Astrocyte (in vitro differentiated cells and primary cell): ENCODE results near the gene CNTNAP1. TPM values are rescaled to one million over a fixed set of nuclear protein-coding genes. Genes with fewer than 3 reads are reported as not detected.

ENCODE experiments used
- DNase-seq: peaks from one replicate; pipeline ENCODE4 v3.0.0-alpha.2; 2010; ENCODE audit warnings: low read depth
- FAIRE-seq: peaks from 2 replicates; lab custom pipeline; 2011; peaks lifted over from hg19 to GRCh38; lab: Jason Lieb, UNC
- H2AFZ ChIP-seq: 2 replicates; pipeline ENCODE4 v1.6.0; 2012; ENCODE audit warnings: low read depth, low read length, inconsistent platforms
- H3K27ac ChIP-seq: 2 replicates; pipeline ENCODE4 v1.5.1; 2011; ENCODE audit warnings: low read depth, low read length, inconsistent platforms
- H3K27me3 ChIP-seq: 2 replicates; pipeline ENCODE4 v1.6.0; 2011; ENCODE audit warnings: low read length, inconsistent platforms; ENCODE audit not compliant: insufficient read depth
- H3K36me3 ChIP-seq: 2 replicates; pipeline ENCODE4 v1.5.1; 2011; ENCODE audit warnings: low read length, inconsistent platforms; ENCODE audit not compliant: insufficient read depth
- H3K4me1 ChIP-seq: 2 replicates; pipeline ENCODE4 v1.5.1; 2011; ENCODE audit warnings: low read length, inconsistent platforms; ENCODE audit not compliant: insufficient read depth
- H3K4me2 ChIP-seq: 2 replicates; pipeline ENCODE4 v1.6.0; 2012; ENCODE audit warnings: low read length, inconsistent platforms
- H3K4me3 ChIP-seq: 2 replicates; pipeline ENCODE4 v1.5.1; 2011; ENCODE audit warnings: low read depth, mild to moderate bottlenecking, low read length, inconsistent platforms; ENCODE audit not compliant: insufficient read depth
- H3K79me2 ChIP-seq: 2 replicates; pipeline ENCODE4 v1.6.0; 2012; ENCODE audit warnings: mild to moderate bottlenecking, low read length, inconsistent platforms; ENCODE audit not compliant: insufficient read depth
- H3K9ac ChIP-seq: 2 replicates; pipeline ENCODE4 v1.6.0; 2012; ENCODE audit warnings: mild to moderate bottlenecking, low read length, inconsistent platforms
- H3K9me3 ChIP-seq: 2 replicates; pipeline ENCODE4 v1.5.1; 2012; ENCODE audit warnings: low read depth, mild to moderate bottlenecking, low read length, inconsistent platforms; ENCODE audit not compliant: insufficient read depth
- H4K20me1 ChIP-seq: 2 replicates; pipeline ENCODE4 v1.6.0; 2012; ENCODE audit warnings: low read length, inconsistent platforms; ENCODE audit not compliant: insufficient read depth
- H3K27ac Mint-ChIP-seq: one replicate; pipeline ENCODE4 v1.8.0; 2021; ENCODE audit warnings: mild to moderate bottlenecking, mixed read lengths; ENCODE audit not compliant: unreplicated experiment
- H3K27me3 Mint-ChIP-seq: one replicate; pipeline ENCODE4 v1.8.0; 2021; ENCODE audit warnings: low read depth, mixed read lengths; ENCODE audit not compliant: unreplicated experiment
- H3K36me3 Mint-ChIP-seq: one replicate; pipeline ENCODE4 v1.8.0; 2021; ENCODE audit warnings: low read depth, mixed read lengths; ENCODE audit not compliant: unreplicated experiment
- H3K4me1 Mint-ChIP-seq: one replicate; pipeline ENCODE4 v1.8.0; 2021; ENCODE audit warnings: low read depth, mixed read lengths; ENCODE audit not compliant: unreplicated experiment
- H3K4me3 Mint-ChIP-seq: one replicate; pipeline ENCODE4 v1.8.0; 2021; ENCODE audit warnings: mild to moderate bottlenecking, moderate library complexity, mixed read lengths; ENCODE audit not compliant: unreplicated experiment
- H3K9me3 Mint-ChIP-seq: one replicate; pipeline ENCODE4 v1.8.0; 2021; ENCODE audit warnings: mild to moderate bottlenecking, mixed read lengths; ENCODE audit not compliant: unreplicated experiment
- EZH2 ChIP-seq: IDR thresholded peaks from 2 replicates; pipeline ENCODE4 v1.6.1; 2012; ENCODE audit warnings: mild to moderate bottlenecking, low read length, inconsistent platforms; ENCODE audit not compliant: insufficient read depth
- total RNA-seq: library from RNA; stranded (reverse); gene quantifications from 2 replicates; pipeline ENCODE4 v1.2.1, GENCODE V29; 2021
- TF ChIP-seq, protein P1 (sequence below): IDR thresholded peaks from 2 replicates; pipeline ENCODE4 v1.5.1; 2011; ENCODE audit warnings: low read depth, mild to moderate bottlenecking, inconsistent platforms, low read length, moderate library complexity; ENCODE audit not compliant: insufficient read depth

CNTNAP1 gene
- total RNA-seq, 1 donor from 2014 or later, result 16.4 TPM

DNA sequence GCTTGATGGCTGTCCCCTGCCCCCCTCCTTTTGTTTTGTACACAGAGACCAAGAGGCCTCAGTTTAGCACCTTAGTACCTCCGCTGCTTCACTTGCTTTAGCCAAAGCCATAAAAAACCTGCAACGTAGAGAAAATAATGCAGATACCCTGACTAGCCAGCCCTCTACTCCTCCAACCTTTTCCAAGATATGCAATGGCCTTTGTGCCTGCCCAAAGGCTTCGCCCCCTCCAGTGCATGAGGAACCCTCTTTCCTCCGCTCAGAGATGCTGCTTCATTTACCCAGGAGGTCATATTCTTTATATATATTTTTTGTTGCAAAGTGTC lies 17.0 kb downstream of the CNTNAP1 start:
- H3K27ac Mint-ChIP-seq, result no peak overlapping the region
- Histone ChIP-seq H3K4me2 (no peak overlapping the region), H3K4me1 (peaks cover 4% of the 10 kb centered on the region), H3K9ac (no peak overlapping the region), H3K79me2 (no peaks in the 10 kb centered on the region), H3K27me3 (no peaks in the 10 kb centered on the region), H3K9me3 (no peaks in the 10 kb centered on the region), H2AFZ (no peak overlapping the region), H4K20me1 (no peaks in the 10 kb centered on the region), H3K27ac (no peak overlapping the region), H3K4me3 (no peak overlapping the region), H3K36me3 (peaks cover 10% of the 10 kb centered on the region)
- H3K9me3 Mint-ChIP-seq, result no peaks in the 10 kb centered on the region
- no peak for FAIRE-seq
- no peak for DNase-seq
- H3K4me1 Mint-ChIP-seq, result peaks cover 5% of the 10 kb centered on the region
- H3K4me3 Mint-ChIP-seq, result no peak overlapping the region
- TF ChIP-seq EZH2, result no peak
- TF ChIP-seq, protein P1, sequence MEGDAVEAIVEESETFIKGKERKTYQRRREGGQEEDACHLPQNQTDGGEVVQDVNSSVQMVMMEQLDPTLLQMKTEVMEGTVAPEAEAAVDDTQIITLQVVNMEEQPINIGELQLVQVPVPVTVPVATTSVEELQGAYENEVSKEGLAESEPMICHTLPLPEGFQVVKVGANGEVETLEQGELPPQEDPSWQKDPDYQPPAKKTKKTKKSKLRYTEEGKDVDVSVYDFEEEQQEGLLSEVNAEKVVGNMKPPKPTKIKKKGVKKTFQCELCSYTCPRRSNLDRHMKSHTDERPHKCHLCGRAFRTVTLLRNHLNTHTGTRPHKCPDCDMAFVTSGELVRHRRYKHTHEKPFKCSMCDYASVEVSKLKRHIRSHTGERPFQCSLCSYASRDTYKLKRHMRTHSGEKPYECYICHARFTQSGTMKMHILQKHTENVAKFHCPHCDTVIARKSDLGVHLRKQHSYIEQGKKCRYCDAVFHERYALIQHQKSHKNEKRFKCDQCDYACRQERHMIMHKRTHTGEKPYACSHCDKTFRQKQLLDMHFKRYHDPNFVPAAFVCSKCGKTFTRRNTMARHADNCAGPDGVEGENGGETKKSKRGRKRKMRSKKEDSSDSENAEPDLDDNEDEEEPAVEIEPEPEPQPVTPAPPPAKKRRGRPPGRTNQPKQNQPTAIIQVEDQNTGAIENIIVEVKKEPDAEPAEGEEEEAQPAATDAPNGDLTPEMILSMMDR, result no peak
- no peaks in the 10 kb centered on the region for H3K27me3 Mint-ChIP-seq
- H3K36me3 Mint-ChIP-seq, result peaks cover 30% of the 10 kb centered on the region

DNA sequence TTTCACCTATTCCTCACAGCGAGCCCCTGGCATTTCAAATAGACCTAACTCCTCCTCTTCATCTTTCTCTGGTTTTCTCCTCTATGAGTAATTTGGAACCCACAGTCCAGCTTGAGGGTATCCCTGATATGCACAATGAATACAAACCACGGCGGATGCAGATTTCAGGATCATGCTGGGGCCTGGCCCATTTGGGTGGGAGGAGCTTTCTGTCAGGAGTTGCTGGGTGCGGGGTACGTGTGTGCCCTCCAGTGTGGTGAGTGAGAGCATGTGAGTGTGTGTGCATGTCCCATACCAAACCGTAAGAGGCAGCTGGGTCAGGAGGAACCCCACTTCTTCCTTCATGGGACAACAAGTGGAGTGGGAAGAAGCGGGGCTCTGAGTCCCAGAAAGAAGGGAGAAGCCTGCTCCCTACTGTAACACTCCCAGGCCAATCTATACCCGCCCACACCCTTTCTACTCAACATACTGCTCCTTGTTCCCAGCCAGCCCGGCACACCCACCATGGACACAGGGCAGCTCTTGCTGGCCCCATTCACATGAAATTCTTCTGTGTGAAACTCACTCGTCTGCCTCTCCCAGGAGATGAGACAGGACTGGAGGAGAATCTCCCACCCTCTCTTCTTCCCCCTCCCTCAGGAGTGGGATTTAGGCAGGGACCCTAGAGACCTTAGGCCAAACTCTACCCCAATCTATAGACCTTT lies 18.4 kb downstream of the CNTNAP1 start:
- H3K36me3 ChIP-seq, result peaks cover 14% of the 10 kb centered on the region

DNA sequence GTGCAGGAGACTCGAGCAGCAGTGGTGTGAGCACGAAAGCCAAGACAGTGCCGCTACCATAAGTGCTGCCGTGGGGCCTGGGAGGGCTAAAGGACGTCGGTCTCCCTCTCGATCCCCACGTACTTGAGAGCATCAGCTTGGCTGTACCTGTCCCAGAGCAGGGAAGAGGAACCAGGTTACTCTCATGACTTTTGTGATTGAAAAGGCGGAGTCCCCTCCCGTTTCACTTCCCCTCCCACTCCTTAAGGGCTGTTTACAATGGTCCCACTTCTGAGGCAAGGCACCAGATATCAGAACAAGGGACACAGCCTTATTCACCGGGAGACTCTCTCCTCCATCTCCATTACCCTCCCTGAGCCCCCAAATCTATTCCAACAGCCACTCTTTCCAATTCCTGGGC lies 20.1 kb downstream of the CNTNAP1 start:
- no peak for FAIRE-seq
- H3K9ac ChIP-seq, result no peak overlapping the region
- Mint-ChIP-seq H3K36me3 (peaks cover 33% of the 10 kb centered on the region), H3K9me3 (no peaks in the 10 kb centered on the region), H3K27ac (no peak overlapping the region), H3K4me3 (no peak overlapping the region), H3K27me3 (no peaks in the 10 kb centered on the region), H3K4me1 (peaks cover 5% of the 10 kb centered on the region)
- H2AFZ ChIP-seq, result no peak overlapping the region
- no peak for TF ChIP-seq EZH2
- TF ChIP-seq, protein P1, result no peak
- H3K9me3 ChIP-seq, result no peaks in the 10 kb centered on the region
- no peak overlapping the region for H3K27ac ChIP-seq
- DNase-seq, result no peak
- peaks cover 4% of the 10 kb centered on the region for H3K4me1 ChIP-seq
- no peak overlapping the region for H3K4me2 ChIP-seq
- no peaks in the 10 kb centered on the region for H3K79me2 ChIP-seq
- no peaks in the 10 kb centered on the region for H3K27me3 ChIP-seq
- H3K36me3 ChIP-seq, result peaks cover 18% of the 10 kb centered on the region
- H3K4me3 ChIP-seq, result no peak overlapping the region
- H4K20me1 ChIP-seq, result no peaks in the 10 kb centered on the region

More for the DNA sequence above, 18.4 kb downstream of the CNTNAP1 start:
- H3K9me3 ChIP-seq, result no peaks in the 10 kb centered on the region
- peaks cover 4% of the 10 kb centered on the region for H3K4me1 ChIP-seq
- Mint-ChIP-seq H3K27me3 (no peaks in the 10 kb centered on the region), H3K4me1 (peaks cover 5% of the 10 kb centered on the region), H3K36me3 (peaks cover 32% of the 10 kb centered on the region), H3K27ac (no peak overlapping the region), H3K9me3 (no peaks in the 10 kb centered on the region), H3K4me3 (no peak overlapping the region)
- H2AFZ ChIP-seq, result no peak overlapping the region
- no peak overlapping the region for H3K27ac ChIP-seq
- no peak overlapping the region for H3K4me3 ChIP-seq
- no peaks in the 10 kb centered on the region for H4K20me1 ChIP-seq
- no peak overlapping the region for H3K4me2 ChIP-seq
- DNase-seq (no peak), FAIRE-seq (no peak)
- no peaks in the 10 kb centered on the region for H3K79me2 ChIP-seq
- no peak overlapping the region for H3K9ac ChIP-seq
- no peaks in the 10 kb centered on the region for H3K27me3 ChIP-seq
- TF ChIP-seq, protein P1, result no peak
- TF ChIP-seq EZH2, result no peak
